Activated T-cell treated with anti-CD3 and anti-CD28 coated beads for 24 hours (primary cell): ENCODE measurements around the gene LATS1.
"Not testable (repeated sequence)": the region's sequence is repeated elsewhere in the genome, so short reads cannot be mapped to it uniquely, and the experiment has no call there.

Experiments used
- DNase-seq: peaks from one replicate; pipeline ENCODE4 v3.0.0-alpha.2; 2020; ENCODE audit warnings: low read depth

Gene LATS1

GRCh38 chr6:149728499-149729234 lies 10.8 kb upstream of the LATS1 start:
- no peak for DNase-seq

GRCh38 chr6:149727793-149728498 lies 10.0 kb upstream of the LATS1 start:
- no peak for DNase-seq

- DNase-seq = no peak
These were observed 7.9 kb upstream of the LATS1 start for GRCh38 chr6:149725785-149726184.

- peak; percentile 29 for DNase-seq
These were observed 6.0 kb upstream of the LATS1 start for GRCh38 chr6:149723771-149724417.

- DNase-seq = no peak
These were observed 5.4 kb upstream of the LATS1 start for GRCh38 chr6:149723262-149723661.

GRCh38 chr6:149719531-149719930 lies 1.6 kb upstream of the LATS1 start:
- DNase-seq = no peak

GRCh38 chr6:149717255-149717587 lies 680 bp downstream of the LATS1 start:
- DNase-seq = no peak

GRCh38 chr6:149716181-149716963 lies 1.5 kb downstream of the LATS1 start:
- no peak for DNase-seq

GRCh38 chr6:149714442-149714841 lies 3.5 kb downstream of the LATS1 start:
- DNase-seq = no peak

GRCh38 chr6:149711711-149712110 lies 6.2 kb downstream of the LATS1 start:
- DNase-seq = no peak

GRCh38 chr6:149701714-149702113 lies 16.2 kb downstream of the LATS1 start:
- DNase-seq = no peak

- no peak for DNase-seq
These were observed 18.8 kb downstream of the LATS1 start for GRCh38 chr6:149699150-149699549.

GRCh38 chr6:149698175-149698574 lies 19.7 kb downstream of the LATS1 start:
- no peak for DNase-seq

GRCh38 chr6:149696901-149697300 lies 21.0 kb downstream of the LATS1 start:
- no peak for DNase-seq

GRCh38 chr6:149694921-149695320 lies 23.0 kb downstream of the LATS1 start:
- DNase-seq = no peak

- no peak for DNase-seq
These were observed 26.7 kb downstream of the LATS1 start for GRCh38 chr6:149691201-149691600.

- no peak for DNase-seq
These were observed 31.7 kb downstream of the LATS1 start for GRCh38 chr6:149686230-149686629.

GRCh38 chr6:149683256-149683859 lies 34.5 kb downstream of the LATS1 start:
- no peak for DNase-seq

- not testable (repeated sequence) for DNase-seq
These were observed 36.1 kb downstream of the LATS1 start for GRCh38 chr6:149681845-149682244.

- DNase-seq = no peak
These were observed 36.7 kb downstream of the LATS1 start for GRCh38 chr6:149681209-149681608.

- no peak for DNase-seq
These were observed 37.4 kb downstream of the LATS1 start for GRCh38 chr6:149680503-149680902.

- DNase-seq = not testable (repeated sequence)
These were observed 45.6 kb downstream of the LATS1 start for GRCh38 chr6:149672265-149672664.
